ENCODE results near the gene DNAJC5G.
"Not testable (repeated sequence)": the region's sequence is repeated elsewhere in the genome, so short reads cannot be mapped to it uniquely, and the experiment has no call there.

Gene DNAJC5G

DNA sequence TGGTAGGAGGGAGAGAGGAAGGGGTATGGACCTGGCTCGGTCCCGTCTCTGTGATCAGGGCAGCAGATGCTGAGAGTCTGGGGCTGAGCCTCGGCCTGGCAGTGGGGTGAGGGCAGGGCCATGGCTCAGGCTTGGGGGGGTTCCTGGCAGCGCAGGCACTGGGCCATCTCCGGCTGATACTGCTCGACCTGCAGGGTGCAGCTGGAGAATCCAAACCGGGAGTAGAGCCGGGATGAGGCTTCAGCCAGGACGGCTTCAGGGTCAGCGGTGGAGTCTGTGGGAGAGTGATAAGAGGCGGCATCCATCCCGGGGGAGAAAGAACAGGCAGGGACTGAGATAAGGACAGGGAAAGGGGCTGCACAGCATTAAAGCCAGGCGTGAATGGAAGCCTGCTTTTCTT lies 20.0 kb upstream of the DNAJC5G start:
- no peak for DNase-seq

DNA sequence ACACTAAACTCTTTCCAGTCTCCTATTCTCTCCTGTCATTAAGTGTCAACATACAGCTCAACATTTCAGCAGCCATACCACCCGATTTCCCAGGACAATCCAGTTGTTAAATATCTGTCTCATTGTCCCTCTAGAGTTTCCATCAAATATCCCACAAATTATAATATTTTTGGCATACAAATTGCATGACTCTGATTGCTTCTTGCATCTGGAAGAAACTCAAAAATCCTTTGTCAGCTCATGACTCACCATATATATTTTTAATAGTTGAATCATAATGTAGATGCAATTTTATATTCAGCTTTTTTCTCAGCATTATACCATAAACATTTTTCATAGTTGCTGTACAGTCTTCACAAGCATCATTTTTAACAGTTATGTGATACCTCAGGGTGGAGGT lies 19.6 kb upstream of the DNAJC5G start:
- no peak for DNase-seq

DNA sequence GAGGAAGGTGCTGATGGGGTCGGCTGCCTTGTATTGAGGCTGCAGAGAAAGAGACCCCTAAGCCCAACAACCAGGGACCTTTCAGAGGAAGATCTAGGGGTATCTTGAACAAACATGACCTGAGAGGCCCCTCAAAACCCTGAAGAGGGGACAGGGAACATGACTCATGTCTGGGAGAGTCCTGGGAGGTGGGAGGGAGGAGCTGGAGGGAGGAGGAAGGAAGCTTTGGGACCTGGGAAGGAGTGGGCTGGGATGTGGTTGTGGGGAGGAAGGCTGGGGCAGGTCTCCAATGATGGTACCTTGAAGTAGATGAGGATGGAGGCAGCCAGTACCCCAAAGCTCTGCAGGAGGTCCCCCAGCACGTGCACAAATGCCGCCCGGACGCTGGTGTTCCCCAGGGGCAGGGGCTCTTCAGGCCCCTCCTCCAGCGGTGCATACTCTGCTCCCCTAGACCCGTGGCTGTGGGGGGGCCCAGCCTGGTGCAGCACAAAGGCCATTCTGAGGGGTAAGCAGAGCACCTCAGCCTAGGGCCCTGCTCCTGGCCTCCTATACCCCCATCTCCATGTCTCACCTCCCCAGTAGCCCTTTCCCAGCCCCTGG lies 18.3 kb upstream of the DNAJC5G start:
- DNase-seq, result no peak

DNA sequence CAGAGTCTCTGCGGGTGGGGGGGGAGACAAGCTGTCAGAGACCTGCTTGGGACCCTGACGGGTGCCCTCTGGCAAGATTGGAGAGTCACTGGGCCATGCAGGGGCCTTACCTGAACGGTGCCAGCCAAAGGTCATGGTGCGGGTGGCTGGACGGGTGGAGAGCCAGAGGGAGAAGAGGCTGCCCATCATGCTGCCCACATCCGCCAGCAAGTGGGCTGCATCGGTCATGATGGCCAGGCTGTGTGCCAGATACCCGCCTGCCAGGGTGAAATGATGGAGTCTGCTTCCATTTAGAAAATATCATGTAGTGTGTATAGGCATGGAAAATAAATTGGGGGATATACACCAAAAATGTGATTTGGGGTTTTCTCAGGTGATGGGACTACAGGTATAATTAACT lies 17.2 kb upstream of the DNAJC5G start:
- no peak for DNase-seq

DNA sequence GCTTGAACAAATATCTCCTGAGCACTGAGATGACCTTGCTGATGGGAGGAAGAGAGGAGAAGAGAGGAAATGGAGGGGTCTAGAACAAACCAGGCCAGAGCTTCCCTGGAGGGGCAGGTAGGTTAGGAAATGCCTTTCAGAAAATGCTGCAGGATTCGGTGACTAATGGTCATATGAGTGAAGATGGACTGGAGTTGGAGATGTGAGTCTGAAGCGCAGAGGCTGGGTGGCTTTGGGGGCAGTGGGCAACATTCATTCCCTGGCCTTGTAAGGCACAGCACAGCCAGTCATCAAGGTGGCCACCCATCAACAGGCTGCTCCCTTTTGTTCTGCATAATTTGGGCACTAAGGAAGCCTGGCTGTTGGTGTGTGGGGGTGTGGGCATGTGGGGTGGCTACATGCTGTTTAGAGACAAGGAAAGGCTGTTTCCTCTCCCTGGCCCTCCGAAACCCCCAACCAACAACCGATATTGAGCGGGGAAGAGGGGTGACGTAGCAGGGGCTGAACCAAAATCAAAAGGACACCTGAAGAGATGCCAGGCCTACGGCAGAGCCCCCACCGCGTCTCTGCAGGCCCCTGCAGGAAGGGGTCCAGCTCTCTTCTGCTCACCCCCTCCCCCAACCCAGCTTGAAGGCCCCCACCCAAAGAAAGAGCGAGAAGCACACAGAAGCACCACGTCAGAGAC lies 13.8 kb upstream of the DNAJC5G start:
- no peak for DNase-seq

DNA sequence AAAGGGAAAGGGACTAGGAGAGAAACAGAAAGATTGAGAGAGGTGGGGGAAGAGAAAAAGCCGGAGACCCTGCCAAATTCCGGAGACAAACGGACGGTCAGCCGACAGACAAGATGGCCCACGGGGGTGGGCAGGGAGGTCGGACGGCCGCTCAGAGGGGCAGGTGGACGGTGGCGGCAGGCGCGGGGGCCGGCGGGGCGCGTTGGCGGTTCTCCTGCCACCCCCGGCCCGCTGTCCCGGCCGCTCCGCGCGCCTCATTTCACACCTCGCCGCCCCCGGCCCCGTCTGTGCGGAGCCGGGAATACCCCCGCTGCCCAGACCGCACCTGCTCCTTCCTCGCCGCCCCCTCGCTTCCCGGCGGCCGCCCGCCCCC lies 13.3 kb upstream of the DNAJC5G start:
- DNase-seq, result no peak

DNA sequence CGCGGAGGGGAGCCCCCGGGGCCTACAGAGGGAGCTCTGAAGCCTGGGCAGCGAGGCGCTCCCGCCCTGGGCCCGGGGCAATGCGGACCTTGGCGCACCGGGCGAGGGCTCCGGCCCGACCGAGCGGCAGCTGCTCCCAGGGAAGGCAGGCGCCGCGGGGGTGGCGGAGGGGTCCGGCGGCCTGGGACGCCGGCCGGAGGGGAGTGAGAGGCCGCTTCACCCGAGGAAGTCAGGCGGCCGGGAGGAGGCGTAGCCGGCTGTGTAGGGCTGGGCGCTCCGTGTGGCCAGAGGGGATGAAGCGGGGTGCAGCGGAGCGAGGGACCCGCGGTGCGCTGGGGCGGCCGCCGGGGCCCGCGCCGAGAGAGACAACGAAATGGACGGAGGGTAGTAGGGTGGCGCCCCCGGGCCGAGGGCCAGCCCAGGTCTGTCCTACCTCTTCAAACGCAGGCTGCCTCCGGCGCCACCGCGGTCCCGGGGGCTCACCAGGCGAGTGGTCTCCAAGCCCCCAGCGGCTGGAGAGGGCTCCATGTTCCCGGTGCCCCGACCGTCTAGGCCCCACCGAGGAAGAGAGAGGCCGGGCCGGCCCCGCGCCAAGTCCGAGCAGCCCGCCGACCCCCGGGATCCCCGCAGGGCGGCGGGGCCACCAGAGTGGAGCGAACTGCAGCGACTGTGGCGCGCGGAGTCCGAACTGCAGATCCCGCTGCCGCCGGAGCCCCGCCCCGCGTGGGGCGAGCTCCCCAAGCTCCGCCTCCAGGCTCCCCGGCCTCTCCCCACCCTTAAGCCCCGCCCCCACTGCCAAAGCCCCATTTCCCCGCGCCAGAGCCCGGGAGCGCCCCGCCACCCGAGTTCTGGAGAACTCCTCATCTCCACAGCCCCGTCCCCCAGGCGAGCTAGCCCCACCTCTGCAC lies 12.6 kb upstream of the DNAJC5G start, which contains the start of gene SLC30A3:
SLC30A3 (minus strand) TSS at position 669 of the 908 bp plus-strand sequence; CDS start at position 528, 141 bp downstream.
- DNase-seq, result peak in 1 of 2 experiments; percentile 68

DNA sequence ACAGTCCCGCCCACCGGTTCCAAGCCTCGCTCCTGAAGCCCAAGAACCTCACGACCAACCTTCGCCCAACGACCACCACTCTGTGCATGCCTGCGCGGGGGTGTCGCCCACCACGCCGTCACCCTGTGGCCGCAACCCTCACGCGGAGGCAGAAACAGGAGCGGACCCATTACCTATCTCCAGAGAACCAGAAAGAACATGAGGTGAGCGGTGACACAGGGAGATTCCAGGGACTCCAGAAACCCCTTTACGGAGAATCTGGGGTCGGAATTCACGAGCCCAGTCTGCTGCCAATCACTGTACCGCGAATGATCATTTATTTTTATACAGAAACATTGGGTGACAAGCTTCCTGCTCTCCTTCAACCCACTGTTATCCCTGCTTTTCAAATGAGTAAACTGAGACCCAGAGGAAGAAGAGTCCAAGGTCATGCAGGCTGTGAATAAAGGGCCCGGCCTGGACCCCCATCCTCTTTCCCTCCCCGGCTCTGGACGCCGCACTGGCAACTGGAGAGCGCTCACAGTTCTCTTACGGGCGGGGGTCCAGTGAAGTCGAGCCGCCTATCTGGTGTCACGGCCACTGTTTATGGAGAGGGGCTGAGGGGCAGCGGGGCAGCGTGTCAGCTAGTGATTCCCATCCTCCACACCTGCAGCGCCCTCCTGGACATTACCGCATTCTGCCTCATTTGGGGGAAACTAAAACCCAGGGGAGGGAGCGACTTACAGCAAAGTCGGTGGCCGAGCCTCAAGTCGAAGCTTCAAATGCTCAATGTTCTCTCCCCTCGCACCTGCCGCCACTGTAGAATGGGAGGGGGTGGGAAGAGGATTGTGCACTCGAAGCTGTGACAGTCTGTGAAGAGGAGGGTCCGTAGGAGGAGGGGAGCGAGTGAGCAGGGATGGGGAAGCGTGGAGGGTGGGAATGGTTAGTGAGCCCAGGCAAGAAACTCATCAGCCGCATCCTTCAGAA lies 11.7 kb upstream of the DNAJC5G start:
- peak; percentile 16 to 58 for DNase-seq

DNA sequence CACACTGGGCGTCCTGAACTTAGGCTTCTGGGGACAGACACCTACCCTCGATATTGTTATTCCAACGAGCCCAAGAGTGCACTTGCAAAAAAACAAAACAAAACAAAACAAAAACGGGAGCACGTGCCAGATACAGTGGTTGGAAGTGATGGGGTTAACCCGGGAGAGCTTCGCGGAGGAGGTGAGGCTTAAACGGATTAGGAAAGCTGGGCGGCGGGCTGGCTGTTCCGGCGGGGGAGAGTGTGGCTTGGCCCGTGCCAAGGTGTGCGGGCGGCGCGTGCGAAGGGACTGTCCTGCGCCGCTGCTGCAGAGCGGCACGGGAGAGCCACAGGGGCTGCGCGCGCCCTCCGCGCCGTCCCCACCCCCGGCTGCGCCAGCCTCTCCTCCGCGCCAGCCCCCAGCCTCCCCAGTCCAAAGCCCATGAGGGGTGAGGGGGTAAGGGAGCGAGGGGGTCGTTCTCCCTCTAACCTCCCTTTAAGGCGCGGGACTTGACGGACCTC lies 10.9 kb upstream of the DNAJC5G start:
- DNase-seq, result peak in 1 of 2 experiments; percentile 52

DNA sequence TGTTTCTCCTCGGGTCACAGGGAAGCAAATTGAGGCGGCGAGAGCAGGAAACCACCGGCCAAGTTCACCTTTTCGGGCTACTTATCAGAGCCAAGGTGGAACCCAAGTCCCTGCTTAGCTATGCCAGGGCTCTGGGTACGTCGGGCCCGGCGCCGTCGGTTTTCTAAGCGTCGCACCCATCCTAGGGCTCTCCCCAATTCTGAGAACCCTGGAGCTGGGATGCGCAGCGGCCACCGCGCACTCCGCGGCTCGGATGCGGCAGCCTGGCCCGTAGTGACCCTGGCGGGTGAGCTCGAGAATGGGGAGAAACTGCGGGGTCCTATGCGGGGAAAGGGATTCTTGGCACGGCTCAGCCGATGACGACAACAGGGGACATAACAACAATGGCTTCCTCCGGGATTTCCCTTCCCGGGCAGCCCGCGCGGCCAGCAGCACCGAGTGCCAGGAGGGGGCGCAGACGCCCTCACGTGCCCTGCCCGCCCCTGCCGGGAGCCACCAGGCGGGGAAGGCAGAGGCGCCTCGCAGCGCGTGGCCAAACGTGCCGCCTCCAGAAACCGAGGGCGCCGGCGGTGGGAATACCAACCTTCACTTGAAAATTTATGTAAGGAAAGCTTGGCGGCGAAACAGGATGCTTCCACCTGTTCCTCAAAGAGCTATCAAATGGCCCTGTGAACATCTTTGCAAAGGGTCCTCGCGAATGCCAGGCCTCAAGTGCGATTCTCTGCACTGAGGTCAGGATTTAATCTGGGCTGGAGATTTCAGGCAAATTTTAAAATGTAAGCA lies 10.3 kb upstream of the DNAJC5G start:
- peak; percentile 26 to 83 for DNase-seq

DNA sequence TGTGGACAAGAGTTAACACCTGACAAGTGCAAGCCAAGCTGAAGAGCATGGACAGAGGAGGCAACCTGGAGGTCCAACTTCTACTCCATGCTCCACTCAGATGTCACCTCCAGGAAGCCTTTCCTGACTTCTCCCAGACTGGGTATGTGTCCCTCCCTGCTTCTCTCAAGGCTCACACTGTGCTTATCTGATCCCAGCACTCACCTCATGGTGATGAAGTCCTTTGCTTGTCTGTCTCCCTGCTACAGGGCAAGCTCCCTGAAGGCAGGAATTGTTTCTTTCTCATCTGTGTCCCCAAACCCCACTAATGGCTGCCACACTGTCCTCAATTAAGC lies 9.7 kb upstream of the DNAJC5G start:
- no peak for DNase-seq

DNA sequence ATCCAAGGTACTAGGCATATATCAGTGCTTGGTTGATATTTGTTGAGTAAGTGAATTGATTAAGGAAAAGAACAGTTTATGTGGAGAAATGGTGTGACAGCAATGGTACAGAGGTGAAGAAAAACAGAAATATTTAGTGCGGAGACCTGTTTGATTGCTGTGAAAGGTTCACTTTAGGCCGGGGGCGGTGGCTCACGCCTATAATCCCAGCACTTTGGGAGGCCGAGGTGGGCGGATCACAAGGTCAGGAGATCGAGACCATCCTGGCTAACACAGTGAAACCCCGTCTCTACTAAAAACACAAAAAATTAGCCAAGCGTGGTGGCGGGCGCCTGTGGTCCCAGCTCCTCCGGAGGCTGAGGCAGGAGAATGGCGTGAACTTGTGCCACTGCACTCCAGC lies 6.9 kb upstream of the DNAJC5G start:
- not testable (repeated sequence) for DNase-seq

DNA sequence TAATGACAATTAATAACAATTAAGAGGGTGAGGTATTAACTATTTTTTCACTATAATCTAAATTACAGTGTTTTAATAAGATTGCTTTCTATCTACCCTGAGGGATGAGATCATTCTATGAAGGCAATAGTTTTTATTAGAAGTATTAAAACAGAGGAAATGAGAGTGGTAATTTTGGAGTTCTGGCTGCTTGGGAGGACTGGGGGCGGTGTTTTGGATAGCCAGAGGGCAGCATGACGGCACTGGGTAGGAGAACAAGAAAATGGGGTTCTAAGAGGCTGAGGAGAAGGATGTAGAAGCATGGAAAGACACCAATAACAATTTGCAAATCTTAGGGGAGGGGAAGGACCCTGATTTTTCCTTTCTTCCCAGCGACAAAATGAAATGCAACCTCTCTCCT lies 5.1 kb upstream of the DNAJC5G start:
- no peak for DNase-seq

DNA sequence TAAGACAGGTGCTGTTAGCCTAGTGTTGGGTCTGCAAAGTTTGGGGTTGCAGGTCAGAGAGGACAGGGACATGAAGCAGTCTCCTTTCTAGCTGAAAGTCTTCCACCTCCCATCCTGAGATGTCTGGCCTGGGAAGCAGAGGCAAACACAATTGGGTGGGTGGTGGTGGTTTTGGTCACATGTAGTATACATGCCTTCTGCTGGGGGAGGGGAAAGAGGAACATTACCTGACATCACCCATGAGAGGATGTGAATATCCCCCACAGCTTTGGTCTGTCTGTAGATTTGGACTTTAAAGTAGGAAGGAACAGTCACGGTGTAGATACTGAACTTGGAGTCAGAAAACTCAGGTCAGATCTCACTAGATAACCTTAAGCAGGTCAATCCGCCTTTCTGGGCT lies 4.6 kb upstream of the DNAJC5G start:
- DNase-seq, result no peak

DNA sequence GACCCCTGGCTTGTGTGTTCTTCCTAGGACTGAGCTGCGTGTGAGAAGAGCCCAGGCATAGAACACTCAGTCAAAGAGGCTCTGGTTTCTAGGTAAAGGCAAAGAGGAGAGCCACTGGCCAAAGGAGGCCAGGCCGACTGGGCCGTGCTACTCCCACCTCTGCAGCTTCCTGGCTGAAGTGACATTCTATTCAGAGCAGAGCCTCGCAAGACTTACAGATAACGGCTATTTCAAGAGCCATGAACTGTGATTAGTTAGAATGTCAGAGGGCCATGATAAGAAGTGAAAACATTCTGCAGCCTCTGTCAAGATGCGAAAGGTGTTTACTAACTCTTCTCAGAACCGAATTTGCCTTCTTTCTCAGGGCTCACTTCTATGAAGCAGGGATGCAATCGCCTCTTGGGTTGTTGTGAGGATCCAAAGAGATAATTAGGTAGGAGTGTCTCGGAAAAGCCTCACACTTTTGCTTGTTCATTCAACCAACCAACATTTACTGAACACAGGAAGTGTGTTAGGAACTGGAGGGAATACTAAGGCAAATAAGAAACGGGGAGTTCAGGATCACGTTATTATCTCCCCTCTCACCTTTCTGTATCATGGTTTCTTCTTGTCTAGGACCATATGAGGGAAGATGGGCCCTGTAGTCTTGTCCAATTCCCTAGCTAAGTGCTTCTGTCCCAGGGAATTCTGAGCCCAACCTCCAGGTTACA lies 3.4 kb upstream of the DNAJC5G start:
- no peak for DNase-seq

DNA sequence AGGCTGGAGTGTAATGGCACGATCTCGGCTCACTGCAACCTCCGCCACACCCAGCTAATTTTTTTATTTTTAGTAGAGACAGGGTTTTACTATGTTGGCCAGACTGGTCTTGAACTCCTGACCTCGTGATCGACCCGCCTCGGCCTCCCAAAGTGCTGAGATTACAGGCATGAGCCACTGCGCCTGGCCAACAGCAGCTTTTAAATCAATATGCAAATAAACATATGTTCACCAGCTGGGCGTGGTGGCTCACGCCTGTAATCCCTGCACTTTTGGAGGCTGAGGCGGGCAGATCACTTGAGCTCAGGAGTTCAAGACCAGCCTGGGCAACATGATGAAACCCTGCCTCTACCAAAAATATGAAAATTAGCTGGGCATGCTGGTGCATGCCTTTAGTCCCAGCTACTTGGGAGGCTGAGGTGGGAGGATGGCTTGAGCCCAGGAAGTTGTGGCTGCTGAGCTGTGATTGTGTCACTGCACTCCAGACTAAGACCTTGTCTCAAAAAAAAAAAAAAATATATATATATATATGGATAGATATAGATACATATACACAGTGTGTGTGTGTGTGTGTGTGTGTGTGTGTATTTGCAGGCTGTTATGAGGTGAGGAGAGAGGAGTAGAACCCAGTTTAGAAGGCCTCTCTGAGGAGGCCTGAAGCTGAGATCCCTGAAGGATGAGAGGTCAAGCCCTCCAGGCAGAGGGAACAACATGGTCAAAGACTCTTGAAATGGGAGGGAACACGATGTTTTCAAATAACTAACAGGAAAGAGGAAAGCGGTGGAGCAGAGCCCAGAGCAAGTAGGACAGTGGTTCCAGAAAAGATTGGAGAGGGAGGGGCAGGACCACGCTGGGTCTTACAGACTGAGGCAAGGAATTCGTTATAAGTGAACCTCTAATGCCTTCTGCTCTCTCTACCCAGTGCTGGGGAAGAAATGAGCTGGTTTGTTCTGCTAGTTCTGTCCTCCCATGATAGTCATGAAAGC lies 2.4 kb upstream of the DNAJC5G start:
- not testable (repeated sequence) for DNase-seq

DNA sequence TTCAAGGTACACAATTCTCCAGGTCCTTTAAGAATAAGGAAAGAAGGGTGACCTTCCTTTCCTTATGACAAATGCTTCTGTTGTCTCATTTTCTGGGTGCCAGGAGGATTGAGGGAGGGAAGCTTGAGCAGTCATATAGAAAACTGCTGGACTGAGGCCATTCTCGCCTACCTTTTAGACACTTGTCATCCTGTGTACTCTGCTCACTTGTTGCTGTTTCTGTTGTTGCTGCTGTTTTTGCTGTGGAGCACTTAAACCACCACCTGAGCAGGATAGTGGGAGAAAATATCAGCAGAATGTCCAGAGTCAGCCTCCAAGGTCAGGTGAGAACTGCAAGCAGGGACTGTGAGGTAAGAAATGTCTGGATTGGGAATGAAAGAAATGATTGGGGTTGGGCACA lies 2.8 kb downstream of the DNAJC5G start:
- no peak for DNase-seq

DNA sequence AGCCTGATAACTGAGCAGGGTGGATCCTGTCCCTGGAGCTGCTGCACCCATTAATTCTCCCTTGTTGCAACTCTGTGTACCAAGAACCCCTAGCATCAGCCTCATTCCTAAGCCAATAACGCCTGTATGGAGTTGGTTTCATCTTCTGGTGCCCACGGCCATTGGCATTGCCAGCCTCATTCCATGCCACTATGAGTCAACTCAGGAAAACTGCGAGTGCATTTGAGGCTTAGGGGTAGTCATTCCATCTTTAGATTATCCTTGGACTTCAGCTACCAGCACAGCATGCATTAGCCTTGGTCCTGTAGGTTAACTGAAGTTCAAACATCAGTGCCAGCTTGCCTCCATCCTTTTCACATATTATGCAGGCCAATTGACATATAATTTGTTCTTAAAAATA lies 5.6 kb downstream of the DNAJC5G start:
- DNase-seq, result no peak

DNA sequence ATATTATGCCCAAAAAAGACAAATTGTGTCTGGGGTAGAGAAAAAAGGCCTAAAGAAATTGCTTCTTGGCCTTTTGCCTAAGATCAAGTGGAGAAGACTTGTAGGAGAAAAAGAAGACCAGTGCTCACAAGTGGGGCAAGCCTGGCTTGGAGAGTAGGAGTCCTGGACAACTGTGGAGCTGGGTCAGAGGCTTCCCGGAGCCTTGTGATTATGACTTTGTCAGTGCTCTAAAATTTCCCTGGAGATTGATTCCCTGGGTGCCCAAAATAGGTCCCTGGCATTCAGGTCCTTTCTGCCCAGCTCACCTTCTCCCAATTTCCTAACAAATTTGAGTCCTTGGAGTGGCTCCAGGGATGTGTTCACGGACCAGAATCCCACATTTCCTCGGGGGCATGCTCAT lies 6.2 kb downstream of the DNAJC5G start:
- no peak for DNase-seq
